ENCODE results near the gene ANKRD13A.

DNA sequence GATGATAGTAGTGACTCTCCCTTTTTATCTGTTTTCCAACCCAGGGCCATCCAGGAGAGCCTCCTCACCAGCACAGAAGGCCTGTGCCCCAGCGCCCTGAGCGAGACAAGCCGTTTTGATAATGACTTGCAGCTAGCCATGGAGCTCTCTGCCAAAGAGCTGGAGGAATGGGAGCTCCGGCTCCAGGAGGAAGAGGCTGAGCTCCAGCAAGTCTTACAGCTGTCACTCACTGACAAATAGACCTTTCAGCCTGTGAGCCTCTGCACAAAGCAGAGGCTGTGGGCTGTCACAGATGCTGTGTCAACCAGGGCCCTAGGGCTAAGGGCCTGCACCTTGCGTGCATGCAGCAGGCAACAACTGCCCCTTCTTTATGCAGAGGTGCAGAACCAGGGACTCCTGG is 38.1 kb downstream of the ANKRD13A start:
- TF ChIP-seq, protein P1, sequence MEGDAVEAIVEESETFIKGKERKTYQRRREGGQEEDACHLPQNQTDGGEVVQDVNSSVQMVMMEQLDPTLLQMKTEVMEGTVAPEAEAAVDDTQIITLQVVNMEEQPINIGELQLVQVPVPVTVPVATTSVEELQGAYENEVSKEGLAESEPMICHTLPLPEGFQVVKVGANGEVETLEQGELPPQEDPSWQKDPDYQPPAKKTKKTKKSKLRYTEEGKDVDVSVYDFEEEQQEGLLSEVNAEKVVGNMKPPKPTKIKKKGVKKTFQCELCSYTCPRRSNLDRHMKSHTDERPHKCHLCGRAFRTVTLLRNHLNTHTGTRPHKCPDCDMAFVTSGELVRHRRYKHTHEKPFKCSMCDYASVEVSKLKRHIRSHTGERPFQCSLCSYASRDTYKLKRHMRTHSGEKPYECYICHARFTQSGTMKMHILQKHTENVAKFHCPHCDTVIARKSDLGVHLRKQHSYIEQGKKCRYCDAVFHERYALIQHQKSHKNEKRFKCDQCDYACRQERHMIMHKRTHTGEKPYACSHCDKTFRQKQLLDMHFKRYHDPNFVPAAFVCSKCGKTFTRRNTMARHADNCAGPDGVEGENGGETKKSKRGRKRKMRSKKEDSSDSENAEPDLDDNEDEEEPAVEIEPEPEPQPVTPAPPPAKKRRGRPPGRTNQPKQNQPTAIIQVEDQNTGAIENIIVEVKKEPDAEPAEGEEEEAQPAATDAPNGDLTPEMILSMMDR (IDR thresholded peaks at IDR 0.05) = no peak
- no peak for TF ChIP-seq POLR2A (IDR thresholded peaks at IDR 0.05)

Measured in transverse colon (tissue), 3 donors.